GM23338 (cell line): ENCODE measurements around the gene SCUBE2. TPM values are rescaled to one million over a fixed set of nuclear protein-coding genes. Genes with fewer than 3 reads are reported as not detected.

Source experiments
- ATAC-seq: fragments of 200-7000 bp; cut with Tn5 transposase; 3 replicates; pipeline ENCODE4 v1.9.1; 2020
- DNase-seq: peaks from one replicate; pipeline ENCODE4 v3.0.0-alpha.2; 2015; ENCODE audit warnings: low spot score
- H2AFZ ChIP-seq: fragments of 200-600 bp; sonication (generic); 2 replicates; pipeline ENCODE4 v1.8.0; 2016; ENCODE audit warnings: antibody characterized with exemption, mild to moderate bottlenecking, moderate library complexity
- H3F3A ChIP-seq: fragments of 200-600 bp; sonication (generic); replicated peaks from 2 replicates; pipeline ENCODE4 v1.8.0; 2017; ENCODE audit warnings: antibody characterized with exemption, mixed run types, low read depth
- H3K27ac ChIP-seq: fragments of 200-600 bp; sonication (generic); 2 replicates; pipeline ENCODE4 v1.6.1; 2016; ENCODE audit warnings: low read depth
- H3K27me3 ChIP-seq: fragments of 200-600 bp; sonication (generic); 2 replicates; pipeline ENCODE4 v1.8.0; 2016; ENCODE audit warnings: mild to moderate bottlenecking, mixed run types, moderate library complexity; ENCODE audit not compliant: insufficient read depth
- H3K36me3 ChIP-seq: fragments of 200-600 bp; sonication (generic); 2 replicates; pipeline ENCODE4 v1.8.0; 2016; ENCODE audit warnings: mild to moderate bottlenecking; ENCODE audit not compliant: insufficient read depth
- H3K4me1 ChIP-seq: fragments of 200-600 bp; sonication (generic); 2 replicates; pipeline ENCODE4 v1.8.0; 2016; ENCODE audit warnings: mild to moderate bottlenecking, moderate library complexity; ENCODE audit not compliant: insufficient read depth
- H3K4me2 ChIP-seq: fragments of 200-600 bp; sonication (generic); 2 replicates; pipeline ENCODE4 v1.7.1; 2017; ENCODE audit warnings: mixed run types
- H3K4me3 ChIP-seq: fragments of 200-600 bp; sonication (generic); 2 replicates; pipeline ENCODE4 v1.6.1; 2016; ENCODE audit warnings: mixed run types
- H3K79me2 ChIP-seq: fragments of 200-600 bp; sonication (generic); replicated peaks from 2 replicates; pipeline ENCODE4 v1.8.0; 2017; ENCODE audit warnings: mild to moderate bottlenecking; ENCODE audit not compliant: insufficient read depth
- H3K9me2 ChIP-seq: fragments of 200-600 bp; sonication (generic); 2 replicates; pipeline ENCODE4 v1.8.0; 2017; ENCODE audit not compliant: insufficient read depth
- H4K20me1 ChIP-seq: fragments of 200-600 bp; sonication (generic); replicated peaks from 2 replicates; pipeline ENCODE4 v1.8.0; 2017; ENCODE audit warnings: mild to moderate bottlenecking; ENCODE audit not compliant: insufficient read depth
- H3K27ac Mint-ChIP-seq: 2 replicates; pipeline ENCODE4 v1.8.0; 2020; ENCODE audit warnings: inconsistent platforms, mild to moderate bottlenecking, moderate library complexity, mixed read lengths
- H3K27me3 Mint-ChIP-seq: 3 replicates; pipeline ENCODE4 v1.8.0; 2022; ENCODE audit warnings: low read depth, mild to moderate bottlenecking, moderate library complexity, mixed read lengths, inconsistent platforms; ENCODE audit not compliant: insufficient read depth, poor library complexity
- H3K36me3 Mint-ChIP-seq: 3 replicates; pipeline ENCODE4 v1.8.0; 2021; ENCODE audit warnings: low read depth, mild to moderate bottlenecking, inconsistent platforms, moderate library complexity, mixed read lengths
- H3K4me1 Mint-ChIP-seq: 3 replicates; pipeline ENCODE4 v1.8.0; 2020; ENCODE audit warnings: mild to moderate bottlenecking, inconsistent platforms, mixed read lengths
- H3K4me3 Mint-ChIP-seq: 3 replicates; pipeline ENCODE4 v1.8.0; 2021; ENCODE audit warnings: moderate library complexity, mild to moderate bottlenecking, inconsistent platforms, mixed read lengths
- H3K9me3 Mint-ChIP-seq: 3 replicates; pipeline ENCODE4 v1.8.0; 2020; ENCODE audit warnings: moderate library complexity, mild to moderate bottlenecking, inconsistent platforms, mixed read lengths
- CREB1 ChIP-seq: fragments of 250-450 bp; sonication (Bioruptor Pico); IDR thresholded peaks from 2 replicates; pipeline ENCODE4 v1.5.0; 2020; ENCODE audit warnings: low read depth, mild to moderate bottlenecking, moderate library complexity
- EZH2 ChIP-seq: fragments of 200-600 bp; sonication (generic); IDR thresholded peaks from one replicate; pipeline ENCODE4 v1.8.0; 2017; ENCODE audit warnings: antibody characterized with exemption, mild to moderate bottlenecking, low read depth; ENCODE audit not compliant: unreplicated experiment
- EZH2phosphoT487 ChIP-seq: fragments of 200-600 bp; sonication (generic); IDR thresholded peaks from one replicate; pipeline ENCODE4 v1.8.1; 2018; ENCODE audit warnings: antibody characterized with exemption; ENCODE audit not compliant: unreplicated experiment
- NANOG ChIP-seq: IDR thresholded peaks from 2 replicates; pipeline ENCODE4 v1.6.1; 2016; ENCODE audit warnings: antibody characterized with exemption, borderline replicate concordance
- POLR2AphosphoS5 ChIP-seq: IDR thresholded peaks from 2 replicates; pipeline ENCODE4 v1.6.1; 2016; ENCODE audit warnings: antibody characterized with exemption, low read depth
- REST ChIP-seq: IDR thresholded peaks from one replicate; pipeline ENCODE4 v1.6.1; 2018; ENCODE audit warnings: antibody characterized with exemption; ENCODE audit not compliant: unreplicated experiment
- STAT1 ChIP-seq: IDR thresholded peaks from one replicate; pipeline ENCODE4 v1.6.1; 2016; ENCODE audit warnings: antibody characterized with exemption; ENCODE audit not compliant: unreplicated experiment
- ZNF114 ChIP-seq: fragments of 250-450 bp; sonication (Bioruptor Pico); IDR thresholded peaks from 2 replicates; pipeline ENCODE4 v1.5.0; 2020; ENCODE audit warnings: mild to moderate bottlenecking, moderate library complexity
- ZNF331 ChIP-seq: fragments of 250-450 bp; sonication (Bioruptor Pico); IDR thresholded peaks from 2 replicates; pipeline ENCODE4 v1.5.0; 2020; ENCODE audit warnings: low read depth, mild to moderate bottlenecking, moderate library complexity
- ZNF462 ChIP-seq: fragments of 250-450 bp; sonication (Bioruptor Pico); IDR thresholded peaks from 2 replicates; pipeline ENCODE4 v1.5.0; 2020; ENCODE audit warnings: mild to moderate bottlenecking, moderate library complexity
- polyA plus RNA-seq: library from polyadenylated mRNA; unstranded; fragments of >200 nt; fragmentation: Nextera tagmentation; extraction: Ambion mirVana; gene quantifications from 2 replicates; pipeline ENCODE4 v1.2.1, GENCODE V29; 2016
- total RNA-seq: library from RNA; depleted of rRNA; stranded (reverse); fragments of >200 nt; shearing (Covaris generic); gene quantifications from 2 replicates; pipeline ENCODE4 v1.2.3, GENCODE V29; 2014
- TF ChIP-seq, protein P1 (sequence below): IDR thresholded peaks from 2 replicates; pipeline ENCODE4 v1.6.1; 2016; ENCODE audit warnings: antibody characterized with exemption
- TF ChIP-seq, protein P2 (sequence below), 2 experiments: fragments of 200-600 bp in 1 of 2; sonication (generic) in 1 of 2; conservative IDR thresholded peaks; 2 replicates each; pipeline versions ENCODE4 v1.5.1 to v1.6.1; 2016 to 2017; ENCODE audit warnings: antibody characterized with exemption in 2 of 2, low read depth in 2 of 2, mild to moderate bottlenecking in 2 of 2, moderate library complexity in 1 of 2

The SCUBE2 gene
- total and polyA plus RNA-seq, 2 experiments from 2014 or later, result 0.47 to 0.63 TPM

GRCh38 chr11:9118277-9118676 is 26.9 kb upstream of the SCUBE2 start:
- no peak overlapping the region for H2AFZ ChIP-seq
- TF ChIP-seq EZH2, result no peak
- TF ChIP-seq, protein P1, sequence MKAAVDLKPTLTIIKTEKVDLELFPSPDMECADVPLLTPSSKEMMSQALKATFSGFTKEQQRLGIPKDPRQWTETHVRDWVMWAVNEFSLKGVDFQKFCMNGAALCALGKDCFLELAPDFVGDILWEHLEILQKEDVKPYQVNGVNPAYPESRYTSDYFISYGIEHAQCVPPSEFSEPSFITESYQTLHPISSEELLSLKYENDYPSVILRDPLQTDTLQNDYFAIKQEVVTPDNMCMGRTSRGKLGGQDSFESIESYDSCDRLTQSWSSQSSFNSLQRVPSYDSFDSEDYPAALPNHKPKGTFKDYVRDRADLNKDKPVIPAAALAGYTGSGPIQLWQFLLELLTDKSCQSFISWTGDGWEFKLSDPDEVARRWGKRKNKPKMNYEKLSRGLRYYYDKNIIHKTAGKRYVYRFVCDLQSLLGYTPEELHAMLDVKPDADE, result no peak
- no peak for TF ChIP-seq REST
- TF ChIP-seq ZNF114 (CRISPR knock-in tag), result no peak
- TF ChIP-seq, protein P2, sequence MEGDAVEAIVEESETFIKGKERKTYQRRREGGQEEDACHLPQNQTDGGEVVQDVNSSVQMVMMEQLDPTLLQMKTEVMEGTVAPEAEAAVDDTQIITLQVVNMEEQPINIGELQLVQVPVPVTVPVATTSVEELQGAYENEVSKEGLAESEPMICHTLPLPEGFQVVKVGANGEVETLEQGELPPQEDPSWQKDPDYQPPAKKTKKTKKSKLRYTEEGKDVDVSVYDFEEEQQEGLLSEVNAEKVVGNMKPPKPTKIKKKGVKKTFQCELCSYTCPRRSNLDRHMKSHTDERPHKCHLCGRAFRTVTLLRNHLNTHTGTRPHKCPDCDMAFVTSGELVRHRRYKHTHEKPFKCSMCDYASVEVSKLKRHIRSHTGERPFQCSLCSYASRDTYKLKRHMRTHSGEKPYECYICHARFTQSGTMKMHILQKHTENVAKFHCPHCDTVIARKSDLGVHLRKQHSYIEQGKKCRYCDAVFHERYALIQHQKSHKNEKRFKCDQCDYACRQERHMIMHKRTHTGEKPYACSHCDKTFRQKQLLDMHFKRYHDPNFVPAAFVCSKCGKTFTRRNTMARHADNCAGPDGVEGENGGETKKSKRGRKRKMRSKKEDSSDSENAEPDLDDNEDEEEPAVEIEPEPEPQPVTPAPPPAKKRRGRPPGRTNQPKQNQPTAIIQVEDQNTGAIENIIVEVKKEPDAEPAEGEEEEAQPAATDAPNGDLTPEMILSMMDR (conservative IDR thresholded peaks at IDR 0.05; ENCODE audit: low read depth in 2 of 2), result no peak
- no peak for TF ChIP-seq NANOG
- TF ChIP-seq POLR2AphosphoS5, result no peak
- TF ChIP-seq ZNF462, result no peak
- no peak for TF ChIP-seq CREB1 (CRISPR knock-in tag)
- no peak for TF ChIP-seq EZH2phosphoT487
- no peak for TF ChIP-seq STAT1
- TF ChIP-seq ZNF331 (CRISPR knock-in tag), result no peak
- no peaks in the 10 kb centered on the region for H3K9me2 ChIP-seq
- no peak for ATAC-seq
- Mint-ChIP-seq H3K27ac (no peak overlapping the region), H3K9me3 (peaks cover 8% of the 10 kb centered on the region; the same call in 2 of the 3 replicates), H3K4me3 (no peak overlapping the region), H3K4me1 (peaks cover 24% of the 10 kb centered on the region), H3K36me3 (peaks cover 1% of the 10 kb centered on the region; the same call in 2 of the 3 replicates), H3K27me3 (no peaks in the 10 kb centered on the region)
- H3K79me2 ChIP-seq, result no peaks in the 10 kb centered on the region
- H4K20me1 ChIP-seq, result no peaks in the 10 kb centered on the region
- H3F3A ChIP-seq, result no peaks in the 10 kb centered on the region; the same call in 1 of the 2 replicates
- no peak overlapping the region for H3K27ac ChIP-seq
- no peak for DNase-seq
- no peak overlapping the region for H3K4me2 ChIP-seq
- H3K4me1 ChIP-seq, result peaks cover 17% of the 10 kb centered on the region
- H3K27me3 ChIP-seq, result no peaks in the 10 kb centered on the region
- no peak overlapping the region for H3K4me3 ChIP-seq
- H3K36me3 ChIP-seq, result no peaks in the 10 kb centered on the region
